Endothelial cell of umbilical vein (primary cell): Measurements from ENCODE around the gene GLOD5. TPM values are rescaled to one million over a fixed set of nuclear protein-coding genes. Genes with fewer than 3 reads are reported as not detected.

Experiments
- BruUV-seq: library from RNA; stranded (reverse); fragments of 400-500 nt; replicated peaks from 2 replicates; lab custom pipeline; 2021; lab: Mats Ljungman, UMichigan
- CTCF ChIA-PET: fragments of 300-600, 350-600 bp; sonication (Branson Sonifier 250); formaldehyde crosslinking; loops from one replicate; lab custom pipeline; 2021; ENCODE audit warnings: antibody characterized with exemption, inconsistent platforms; lab: Charles Lee
- POLR2A ChIA-PET: fragments of 300-600, 350-600 bp; sonication (Branson Sonifier 250); formaldehyde crosslinking; loops from one replicate; lab custom pipeline; 2021; ENCODE audit warnings: antibody characterized with exemption, inconsistent platforms; lab: Charles Lee
- DNase-seq: peaks from one replicate; pipeline ENCODE4 v3.0.0-alpha.2; 2011; ENCODE audit warnings: low read depth, low spot score
- FAIRE-seq: peaks from 2 replicates; lab custom pipeline; 2011; peaks lifted over from hg19 to GRCh38; lab: Jason Lieb, UNC
- H2AFZ ChIP-seq: 2 replicates; pipeline ENCODE4 v1.6.0; 2012; ENCODE audit warnings: low read depth, low read length, control low read depth, inconsistent platforms
- H3K27ac ChIP-seq: 2 replicates; pipeline ENCODE4 v1.5.1; 2011; ENCODE audit warnings: low read depth, mild to moderate bottlenecking, control low read depth, low read length, moderate library complexity; ENCODE audit not compliant: insufficient read depth
- H3K27me3 ChIP-seq, 2 experiments: 2 replicates each; pipeline versions ENCODE4 v1.6.0 to v1.6.1; 2011; ENCODE audit warnings: low read length in 2 of 2, mixed read lengths in 1 of 2; ENCODE audit not compliant: control insufficient read depth in 2 of 2, insufficient read depth in 2 of 2
- H3K36me3 ChIP-seq, 2 experiments: 2 replicates in 1 of 2; 3 replicates in 1 of 2; pipeline ENCODE4 v1.5.1; 2011; ENCODE audit warnings: low read length in 2 of 2, mild to moderate bottlenecking in 1 of 2, moderate library complexity in 1 of 2; ENCODE audit not compliant: control insufficient read depth in 2 of 2, insufficient read depth in 2 of 2; ENCODE audit errors: extremely low read depth in 1 of 2
- H3K4me1 ChIP-seq: 3 replicates; pipeline ENCODE4 v1.5.1; 2011; ENCODE audit warnings: mild to moderate bottlenecking, low read length; ENCODE audit not compliant: control insufficient read depth, insufficient read depth; ENCODE audit errors: extremely low read depth
- H3K4me2 ChIP-seq: 2 replicates; pipeline ENCODE4 v1.6.1; 2011; ENCODE audit warnings: low read length, control low read depth, mixed read lengths; ENCODE audit not compliant: insufficient read depth
- H3K4me3 ChIP-seq, 3 experiments: fragments of 200-600 bp in 1 of 3; sonication (generic), shearing (Covaris generic) in 1 of 3; replicated peaks in 1 of 3; 2 replicates each; pipeline ENCODE4 v1.5.1; 2011 to 2016; ENCODE audit warnings: control low read depth in 3 of 3, low read length in 3 of 3, mild to moderate bottlenecking in 2 of 3, inconsistent platforms in 1 of 3, low read depth in 1 of 3, moderate library complexity in 1 of 3; ENCODE audit not compliant: insufficient read depth in 1 of 3
- H3K79me2 ChIP-seq: 2 replicates; pipeline ENCODE4 v1.6.0; 2012; ENCODE audit warnings: low read length, inconsistent platforms; ENCODE audit not compliant: control insufficient read depth, insufficient read depth
- H3K9ac ChIP-seq: replicated peaks from 2 replicates; pipeline ENCODE3; 2011; ENCODE audit warnings: low read length, control low read depth; ENCODE audit not compliant: insufficient read depth; ENCODE audit errors: extremely low read depth
- H3K9me1 ChIP-seq: replicated peaks from 3 replicates; pipeline ENCODE4 v1.6.0; 2011; ENCODE audit warnings: mild to moderate bottlenecking, low read length; ENCODE audit not compliant: control insufficient read depth, insufficient read depth; ENCODE audit errors: extremely low read depth
- H3K9me3 ChIP-seq: replicated peaks from 2 replicates; pipeline ENCODE4 v1.5.1; 2012; ENCODE audit warnings: low read length, inconsistent platforms; ENCODE audit not compliant: control insufficient read depth, insufficient read depth
- H4K20me1 ChIP-seq: replicated peaks from 2 replicates; pipeline ENCODE3; 2011; ENCODE audit warnings: mild to moderate bottlenecking, low read length; ENCODE audit not compliant: control insufficient read depth, insufficient read depth; ENCODE audit errors: extremely low read depth
- EZH2 ChIP-seq: IDR thresholded peaks from 2 replicates; pipeline ENCODE4 v1.6.1; 2012; ENCODE audit warnings: borderline replicate concordance, low read depth, mild to moderate bottlenecking, moderate library complexity, low read length, inconsistent platforms; ENCODE audit not compliant: severe bottlenecking
- FOS ChIP-seq: IDR thresholded peaks from 2 replicates; pipeline ENCODE4 v1.6.1; 2011; ENCODE audit warnings: mild to moderate bottlenecking, low read length, moderate library complexity, borderline replicate concordance; ENCODE audit not compliant: insufficient read depth
- GATA2 ChIP-seq: IDR thresholded peaks from 2 replicates; pipeline ENCODE4 v1.7.0; 2011; ENCODE audit warnings: low read depth, mild to moderate bottlenecking, moderate library complexity, mixed read lengths, low read length; ENCODE audit not compliant: insufficient read length, insufficient read depth
- JUN ChIP-seq: IDR thresholded peaks from 2 replicates; pipeline ENCODE4 v1.6.1; 2011; ENCODE audit warnings: borderline replicate concordance, low read depth; ENCODE audit not compliant: insufficient read length, insufficient read depth
- MYC ChIP-seq: IDR thresholded peaks from one replicate; pipeline ENCODE4 v1.6.1; 2011; ENCODE audit warnings: mild to moderate bottlenecking, low read depth, low read length
- POLR2A ChIP-seq: IDR thresholded peaks from 2 replicates; pipeline ENCODE4 v1.6.1; 2012; ENCODE audit warnings: low read depth, mild to moderate bottlenecking, control low read depth, low read length
- POLR2AphosphoS5 ChIP-seq: IDR thresholded peaks from 2 replicates; pipeline ENCODE4 v1.6.1; 2012; ENCODE audit warnings: low read depth, mild to moderate bottlenecking, control low read depth, low read length, moderate library complexity; ENCODE audit not compliant: insufficient read depth
- dilution Hi-C: fragments of 300-500 bp; cut with MboI; formaldehyde crosslinking; loops from one replicate; pipeline ENCODE4 v1.15.0; 2019; ENCODE audit warnings: low sequenced_read_pairs; ENCODE audit not compliant: extremely low pct_ligation_motif_present
- intact Hi-C: fragments of 100-400 bp; cut with micrococcal nuclease; formaldehyde crosslinking; loops from one replicate; pipeline ENCODE4 v1.10.0; 2022
- polyA plus RNA-seq, 4 experiments: library from polyadenylated mRNA; depleted of rRNA in 3 of 4; stranded (reverse) in 3 of 4; unstranded in 1 of 4; fragments of >200 nt; gene quantifications; 2 replicates each; pipeline versions ENCODE4 v1.2.1 to v1.2.3, GENCODE V29; 2011 to 2012; ENCODE audit warnings: missing spikeins in 1 of 4
- total RNA-seq: library from RNA; stranded (reverse); gene quantifications from 2 replicates; pipeline ENCODE4 v1.2.3, GENCODE V29; 2021
- TF ChIP-seq, protein P1 (sequence below): IDR thresholded peaks from 2 replicates; pipeline ENCODE4 v1.6.1; 2011; ENCODE audit not compliant: insufficient read depth, insufficient read length
- TF ChIP-seq, protein P2 (sequence below), 2 donors: IDR thresholded peaks; 1 replicate in 1 of 2; 2 replicates in 1 of 2; pipeline ENCODE4 v1.5.1; 2011; ENCODE audit warnings: low read length in 2 of 2, mild to moderate bottlenecking in 2 of 2, moderate library complexity in 2 of 2, control low read depth in 1 of 2, inconsistent platforms in 1 of 2, low read depth in 1 of 2; ENCODE audit not compliant: insufficient read depth in 1 of 2; ENCODE audit errors: extremely low read depth in 1 of 2

GLOD5 gene
- total and polyA plus RNA-seq, 2 donors (not counting 3 experiments of a cell fraction or from before 2014, with no cell fraction given) = not detected

DNA sequence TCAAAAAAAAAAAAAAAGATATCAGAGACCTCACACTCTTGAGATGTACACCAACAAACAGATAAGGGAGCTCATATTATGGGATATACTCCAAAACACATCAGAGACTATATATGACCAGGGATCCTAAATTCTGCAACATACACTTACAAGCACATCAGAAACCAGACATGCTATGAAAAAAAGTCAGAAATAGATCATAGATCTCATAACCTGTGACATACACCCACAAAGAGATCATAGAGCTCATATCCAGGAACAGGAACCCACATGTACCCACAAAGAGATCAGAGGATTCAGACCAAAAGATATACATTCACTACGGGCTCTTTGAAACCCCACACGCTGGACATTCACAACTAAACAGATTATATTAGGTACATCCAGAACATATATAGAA lies 35.0 kb upstream of the GLOD5 start:
- no peak overlapping the region for H3K4me3 ChIP-seq
- TF ChIP-seq MYC (no peak), GATA2 (no peak), POLR2AphosphoS5 (no peak), FOS (no peak), POLR2A (no peak)
- TF ChIP-seq, protein P1, sequence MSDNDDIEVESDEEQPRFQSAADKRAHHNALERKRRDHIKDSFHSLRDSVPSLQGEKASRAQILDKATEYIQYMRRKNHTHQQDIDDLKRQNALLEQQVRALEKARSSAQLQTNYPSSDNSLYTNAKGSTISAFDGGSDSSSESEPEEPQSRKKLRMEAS = no peak
- no peak overlapping the region for H2AFZ ChIP-seq
- no peaks in the 10 kb centered on the region for H3K9me3 ChIP-seq
- dilution Hi-C loops = no loop called here
- no peaks in the 10 kb centered on the region for H3K36me3 ChIP-seq
- BruUV-seq = no TSS peak
- FAIRE-seq (no peak), DNase-seq (no peak)
- H4K20me1 ChIP-seq = no peaks in the 10 kb centered on the region
- no peak overlapping the region for H3K4me2 ChIP-seq
- intact Hi-C loops = no loop called here
- no peak overlapping the region for H3K9ac ChIP-seq
- no peak overlapping the region for H3K27ac ChIP-seq
- CTCF ChIA-PET = no interaction called here
- POLR2A ChIA-PET = no interaction called here
- no peaks in the 10 kb centered on the region for H3K9me1 ChIP-seq
- peaks cover 0 to 4% of the 10 kb centered on the region in 2 experiments for H3K27me3 ChIP-seq
- H3K4me1 ChIP-seq = no peaks in the 10 kb centered on the region
- no peaks in the 10 kb centered on the region for H3K79me2 ChIP-seq

DNA sequence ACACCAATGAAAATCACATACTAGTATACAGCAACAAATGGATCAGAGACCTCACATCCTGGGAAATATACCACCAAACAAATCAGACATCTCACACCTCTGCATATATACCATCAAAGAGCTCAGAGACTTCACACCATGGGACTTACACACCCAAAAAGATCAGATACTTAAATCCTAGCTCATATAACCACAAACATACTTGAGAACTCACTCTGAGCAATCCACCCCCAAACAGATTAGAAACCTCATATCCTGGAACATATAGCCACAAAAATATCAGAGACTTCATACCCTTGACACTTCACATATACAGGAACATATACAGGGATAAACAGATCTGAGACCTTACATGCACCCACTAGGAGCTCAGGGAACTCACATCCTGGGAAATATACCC lies 32.9 kb upstream of the GLOD5 start:
- FAIRE-seq (no peak), DNase-seq (no peak)
- Histone ChIP-seq H3K4me3 (no peak overlapping the region), H3K27me3 (peaks cover 0 to 4% of the 10 kb centered on the region in 2 experiments), H3K4me1 (no peaks in the 10 kb centered on the region), H3K4me2 (no peak overlapping the region), H4K20me1 (no peaks in the 10 kb centered on the region), H3K79me2 (no peaks in the 10 kb centered on the region), H2AFZ (no peak overlapping the region), H3K9me3 (no peaks in the 10 kb centered on the region), H3K9ac (no peak overlapping the region), H3K27ac (no peak overlapping the region), H3K9me1 (no peaks in the 10 kb centered on the region), H3K36me3 (no peaks in the 10 kb centered on the region)
- ChIA-PET CTCF (no interaction called here), POLR2A (no interaction called here)
- TF ChIP-seq, protein P2, sequence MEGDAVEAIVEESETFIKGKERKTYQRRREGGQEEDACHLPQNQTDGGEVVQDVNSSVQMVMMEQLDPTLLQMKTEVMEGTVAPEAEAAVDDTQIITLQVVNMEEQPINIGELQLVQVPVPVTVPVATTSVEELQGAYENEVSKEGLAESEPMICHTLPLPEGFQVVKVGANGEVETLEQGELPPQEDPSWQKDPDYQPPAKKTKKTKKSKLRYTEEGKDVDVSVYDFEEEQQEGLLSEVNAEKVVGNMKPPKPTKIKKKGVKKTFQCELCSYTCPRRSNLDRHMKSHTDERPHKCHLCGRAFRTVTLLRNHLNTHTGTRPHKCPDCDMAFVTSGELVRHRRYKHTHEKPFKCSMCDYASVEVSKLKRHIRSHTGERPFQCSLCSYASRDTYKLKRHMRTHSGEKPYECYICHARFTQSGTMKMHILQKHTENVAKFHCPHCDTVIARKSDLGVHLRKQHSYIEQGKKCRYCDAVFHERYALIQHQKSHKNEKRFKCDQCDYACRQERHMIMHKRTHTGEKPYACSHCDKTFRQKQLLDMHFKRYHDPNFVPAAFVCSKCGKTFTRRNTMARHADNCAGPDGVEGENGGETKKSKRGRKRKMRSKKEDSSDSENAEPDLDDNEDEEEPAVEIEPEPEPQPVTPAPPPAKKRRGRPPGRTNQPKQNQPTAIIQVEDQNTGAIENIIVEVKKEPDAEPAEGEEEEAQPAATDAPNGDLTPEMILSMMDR (IDR thresholded peaks at IDR 0.05; ENCODE audit: extremely low read depth in 1 of 2, insufficient read depth in 1 of 2, low read depth in 1 of 2, low read length in 2 of 2) = no peak
- TF ChIP-seq EZH2 = no peak
- no peak for TF ChIP-seq GATA2
- no peak for TF ChIP-seq POLR2AphosphoS5
- TF ChIP-seq, protein P1 = no peak
- no peak for TF ChIP-seq MYC
- no peak for TF ChIP-seq POLR2A
- no peak for TF ChIP-seq JUN
- TF ChIP-seq FOS = no peak
- dilution Hi-C loops (no loop called here), intact Hi-C loops (no loop called here)
- BruUV-seq = no TSS peak
